ENCODE data around the gene VWA3B. TPM values are rescaled to one million over a fixed set of nuclear protein-coding genes. Genes with fewer than 3 reads are reported as not detected.

VWA3B gene
- total RNA-seq, 1 donor from 2014 or later: not detected

GRCh38 chr2:98219152-98219551 is 132.2 kb downstream of the VWA3B start:
- Histone ChIP-seq H3K4me3 (ENCODE audit: low read length in 3 of 3) (no peak overlapping the region), H3K27me3 (ENCODE audit: control insufficient read depth in 3 of 3, insufficient read depth in 3 of 3, low read length in 3 of 3) (no peaks in the 10 kb centered on the region), H3K36me3 (ENCODE audit: control insufficient read depth in 3 of 3, insufficient read depth in 3 of 3, low read length in 3 of 3) (no peaks in the 10 kb centered on the region)

GRCh38 chr2:98233941-98234340 is 147.0 kb downstream of the VWA3B start:
- peaks cover 0 to 5% (median 0%) of the 10 kb centered on the region in 3 donors for H3K4me1 ChIP-seq (ENCODE audit: control insufficient read depth in 3 of 3, insufficient read depth in 3 of 3, low read length in 3 of 3)
- H3K4me3 ChIP-seq (ENCODE audit: low read length in 3 of 3): no peak overlapping the region
- no peaks in the 10 kb centered on the region for H3K9me3 ChIP-seq (ENCODE audit: control insufficient read depth in 3 of 3, low read length in 3 of 3)
- H3K27me3 ChIP-seq (ENCODE audit: control insufficient read depth in 3 of 3, insufficient read depth in 3 of 3, low read length in 3 of 3): no peaks in the 10 kb centered on the region
- no peaks in the 10 kb centered on the region for H3K36me3 ChIP-seq (ENCODE audit: control insufficient read depth in 3 of 3, insufficient read depth in 3 of 3, low read length in 3 of 3)
- no peak overlapping the region for H3K9ac ChIP-seq (ENCODE audit: low read depth in 1 of 3, low read length in 3 of 3)
- no peak overlapping the region for H3K27ac ChIP-seq (ENCODE audit: low read depth, low read length)

More at GRCh38 chr2:98219152-98219551, 132.2 kb downstream of the VWA3B start:
- Histone ChIP-seq H3K4me1 (ENCODE audit: control insufficient read depth in 3 of 3, insufficient read depth in 3 of 3, low read length in 3 of 3) (no peaks in the 10 kb centered on the region), H3K27ac (ENCODE audit: low read depth, low read length) (no peak overlapping the region), H3K9ac (ENCODE audit: low read depth in 1 of 3, low read length in 3 of 3) (no peak overlapping the region), H3K9me3 (ENCODE audit: control insufficient read depth in 3 of 3, low read length in 3 of 3) (peaks cover 0 to 3% (median 0%) of the 10 kb centered on the region in 3 donors)

- Histone ChIP-seq H3K36me3 (ENCODE audit: control insufficient read depth in 3 of 3, insufficient read depth in 3 of 3, low read length in 3 of 3) (no peaks in the 10 kb centered on the region), H3K9ac (ENCODE audit: low read depth in 1 of 3, low read length in 3 of 3) (no peak overlapping the region), H3K4me1 (ENCODE audit: control insufficient read depth in 3 of 3, insufficient read depth in 3 of 3, low read length in 3 of 3) (peaks cover 0 to 5% (median 0%) of the 10 kb centered on the region in 3 donors)
These were observed 147.8 kb downstream of the VWA3B start for GRCh38 chr2:98234776-98235175.

DNA sequence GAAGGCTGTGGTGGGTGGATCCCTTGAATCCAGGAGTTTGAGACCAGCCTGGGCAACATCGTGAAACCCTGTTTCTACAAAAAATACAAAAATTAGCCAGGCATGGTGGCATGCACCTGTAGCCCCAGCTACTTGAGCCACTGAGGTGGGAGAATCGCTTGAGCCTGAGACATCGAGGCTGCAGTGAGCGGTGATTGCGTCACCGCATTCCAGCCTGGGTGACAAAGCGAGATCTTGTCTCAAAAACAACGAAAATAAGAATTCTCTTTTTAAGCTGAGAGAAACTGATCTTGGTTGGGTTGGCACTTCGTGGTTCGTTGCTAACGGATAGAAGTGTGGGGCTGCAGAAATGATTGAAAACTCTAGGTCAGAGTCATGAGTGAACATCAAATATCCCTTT is 150.0 kb downstream of the VWA3B start:
- Histone ChIP-seq H3K36me3 (ENCODE audit: control insufficient read depth in 3 of 3, insufficient read depth in 3 of 3, low read length in 3 of 3) (no peaks in the 10 kb centered on the region), H3K9me3 (ENCODE audit: control insufficient read depth in 3 of 3, low read length in 3 of 3) (no peaks in the 10 kb centered on the region), H3K4me3 (ENCODE audit: low read length in 3 of 3) (no peak overlapping the region), H3K4me1 (ENCODE audit: control insufficient read depth in 3 of 3, insufficient read depth in 3 of 3, low read length in 3 of 3) (peaks cover 0 to 5% (median 0%) of the 10 kb centered on the region in 3 donors), H3K27ac (ENCODE audit: low read depth, low read length) (no peak overlapping the region), H3K9ac (ENCODE audit: low read depth in 1 of 3, low read length in 3 of 3) (no peak overlapping the region), H3K27me3 (ENCODE audit: control insufficient read depth in 3 of 3, insufficient read depth in 3 of 3, low read length in 3 of 3) (no peaks in the 10 kb centered on the region)

More at GRCh38 chr2:98234776-98235175, 147.8 kb downstream of the VWA3B start:
- Histone ChIP-seq H3K4me3 (ENCODE audit: low read length in 3 of 3) (no peak overlapping the region), H3K27ac (ENCODE audit: low read depth, low read length) (no peak overlapping the region), H3K27me3 (ENCODE audit: control insufficient read depth in 3 of 3, insufficient read depth in 3 of 3, low read length in 3 of 3) (no peaks in the 10 kb centered on the region), H3K9me3 (ENCODE audit: control insufficient read depth in 3 of 3, low read length in 3 of 3) (no peaks in the 10 kb centered on the region)

DNA sequence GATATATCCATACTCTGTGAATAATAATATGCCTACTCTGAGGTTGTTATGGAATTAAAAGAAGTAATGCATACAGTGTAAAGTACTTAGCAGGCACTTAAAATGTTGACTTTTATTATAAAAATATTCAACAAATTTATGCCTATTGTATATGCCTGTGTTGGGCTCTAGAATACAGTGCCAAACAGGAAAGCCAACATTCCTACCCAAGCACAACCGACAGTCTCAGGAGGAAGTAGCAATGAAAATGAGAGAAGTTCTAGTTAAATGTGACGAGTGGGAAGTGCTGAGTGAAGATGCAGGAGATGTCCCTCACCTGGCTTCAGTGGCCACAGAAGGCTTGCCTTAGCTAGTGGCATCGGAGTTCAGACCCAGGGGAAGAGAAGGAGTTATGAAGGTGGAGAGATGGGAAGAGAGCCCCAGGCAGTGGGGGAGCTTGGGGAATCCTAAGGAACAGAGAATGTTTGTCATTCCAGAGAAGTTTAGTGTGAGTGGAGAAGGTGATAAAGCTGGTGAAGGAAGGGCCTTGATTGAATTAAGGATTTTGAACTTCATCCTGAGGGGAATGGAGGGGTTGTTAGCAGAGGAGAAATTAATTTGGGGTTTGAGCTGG is 153.9 kb downstream of the VWA3B start:
- no peaks in the 10 kb centered on the region for H3K4me1 ChIP-seq (ENCODE audit: control insufficient read depth in 3 of 3, insufficient read depth in 3 of 3, low read length in 3 of 3)
- no peak overlapping the region for H3K4me3 ChIP-seq (ENCODE audit: low read length in 3 of 3)
- H3K27ac ChIP-seq (ENCODE audit: low read depth, low read length): no peak overlapping the region
- H3K9me3 ChIP-seq (ENCODE audit: control insufficient read depth in 3 of 3, low read length in 3 of 3): no peaks in the 10 kb centered on the region
- H3K27me3 ChIP-seq (ENCODE audit: control insufficient read depth in 3 of 3, insufficient read depth in 3 of 3, low read length in 3 of 3): no peaks in the 10 kb centered on the region
- no peak overlapping the region for H3K9ac ChIP-seq (ENCODE audit: low read depth in 1 of 3, low read length in 3 of 3)
- no peaks in the 10 kb centered on the region for H3K36me3 ChIP-seq (ENCODE audit: control insufficient read depth in 3 of 3, insufficient read depth in 3 of 3, low read length in 3 of 3)

GRCh38 chr2:98241592-98241991 is 154.6 kb downstream of the VWA3B start:
- Histone ChIP-seq H3K9ac (ENCODE audit: low read depth in 1 of 3, low read length in 3 of 3) (no peak overlapping the region), H3K4me3 (ENCODE audit: low read length in 3 of 3) (no peak overlapping the region), H3K4me1 (ENCODE audit: control insufficient read depth in 3 of 3, insufficient read depth in 3 of 3, low read length in 3 of 3) (no peaks in the 10 kb centered on the region), H3K27ac (ENCODE audit: low read depth, low read length) (no peak overlapping the region), H3K27me3 (ENCODE audit: control insufficient read depth in 3 of 3, insufficient read depth in 3 of 3, low read length in 3 of 3) (no peaks in the 10 kb centered on the region), H3K9me3 (ENCODE audit: control insufficient read depth in 3 of 3, low read length in 3 of 3) (no peaks in the 10 kb centered on the region), H3K36me3 (ENCODE audit: control insufficient read depth in 3 of 3, insufficient read depth in 3 of 3, low read length in 3 of 3) (no peaks in the 10 kb centered on the region)

GRCh38 chr2:98242003-98242402 is 155.0 kb downstream of the VWA3B start:
- Histone ChIP-seq H3K9ac (ENCODE audit: low read depth in 1 of 3, low read length in 3 of 3) (no peak overlapping the region), H3K36me3 (ENCODE audit: control insufficient read depth in 3 of 3, insufficient read depth in 3 of 3, low read length in 3 of 3) (no peaks in the 10 kb centered on the region), H3K4me3 (ENCODE audit: low read length in 3 of 3) (no peak overlapping the region), H3K4me1 (ENCODE audit: control insufficient read depth in 3 of 3, insufficient read depth in 3 of 3, low read length in 3 of 3) (no peaks in the 10 kb centered on the region), H3K27ac (ENCODE audit: low read depth, low read length) (no peak overlapping the region), H3K9me3 (ENCODE audit: control insufficient read depth in 3 of 3, low read length in 3 of 3) (no peaks in the 10 kb centered on the region), H3K27me3 (ENCODE audit: control insufficient read depth in 3 of 3, insufficient read depth in 3 of 3, low read length in 3 of 3) (no peaks in the 10 kb centered on the region)

- Histone ChIP-seq H3K36me3 (ENCODE audit: control insufficient read depth in 3 of 3, insufficient read depth in 3 of 3, low read length in 3 of 3) (no peaks in the 10 kb centered on the region), H3K4me3 (ENCODE audit: low read length in 3 of 3) (no peak overlapping the region), H3K9me3 (ENCODE audit: control insufficient read depth in 3 of 3, low read length in 3 of 3) (peaks cover 0 to 3% (median 2%) of the 10 kb centered on the region in 3 donors), H3K27ac (ENCODE audit: low read depth, low read length) (no peak overlapping the region), H3K4me1 (ENCODE audit: control insufficient read depth in 3 of 3, insufficient read depth in 3 of 3, low read length in 3 of 3) (no peaks in the 10 kb centered on the region), H3K27me3 (ENCODE audit: control insufficient read depth in 3 of 3, insufficient read depth in 3 of 3, low read length in 3 of 3) (no peaks in the 10 kb centered on the region), H3K9ac (ENCODE audit: low read depth in 1 of 3, low read length in 3 of 3) (no peak overlapping the region)
These were observed 158.5 kb downstream of the VWA3B start for GRCh38 chr2:98245491-98245890.

- H3K4me3 ChIP-seq (ENCODE audit: low read length in 3 of 3): no peak overlapping the region
These were observed 160.4 kb downstream of the VWA3B start for GRCh38 chr2:98247383-98247782.

DNA sequence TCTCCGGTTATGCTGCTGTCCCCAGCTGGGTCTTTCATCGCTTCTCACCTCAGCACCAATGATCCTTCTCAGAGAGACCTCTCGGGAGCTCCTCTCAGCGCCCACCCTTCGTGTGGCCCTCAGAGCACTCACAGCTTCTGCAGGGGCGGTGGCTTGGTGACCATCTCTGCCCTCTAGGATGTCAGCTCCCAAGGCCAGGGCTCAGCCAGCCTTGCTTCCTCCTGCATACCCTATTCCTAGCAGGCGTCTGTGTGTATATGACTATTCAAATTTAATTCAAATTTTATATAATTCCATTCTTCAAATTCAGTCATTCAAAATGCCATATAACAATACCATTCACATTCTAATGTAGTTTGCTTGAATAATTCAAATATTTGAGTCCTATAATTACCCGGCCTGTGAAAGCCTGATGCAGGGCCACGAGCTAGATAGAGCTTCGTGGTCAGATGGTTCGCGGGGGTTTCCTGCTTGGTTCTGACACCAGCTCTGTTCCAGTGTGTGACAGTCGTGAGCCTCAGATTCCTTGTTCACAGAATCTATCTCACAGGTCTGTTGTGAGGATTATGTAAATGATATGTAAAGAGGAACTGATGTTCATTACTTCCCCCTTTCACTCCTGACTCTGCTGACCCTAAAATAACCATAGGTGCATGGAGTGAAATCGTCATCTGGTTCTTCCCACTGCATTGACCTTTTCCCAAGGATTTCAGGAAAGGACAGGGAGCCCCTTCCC is 165.2 kb downstream of the VWA3B start:
- H3K36me3 ChIP-seq (ENCODE audit: control insufficient read depth in 3 of 3, insufficient read depth in 3 of 3, low read length in 3 of 3): no peaks in the 10 kb centered on the region
- H3K4me1 ChIP-seq (ENCODE audit: control insufficient read depth in 3 of 3, insufficient read depth in 3 of 3, low read length in 3 of 3): no peaks in the 10 kb centered on the region
- no peak overlapping the region for H3K4me3 ChIP-seq (ENCODE audit: low read length in 3 of 3)
- H3K27ac ChIP-seq (ENCODE audit: low read depth, low read length): no peak overlapping the region
- H3K27me3 ChIP-seq (ENCODE audit: control insufficient read depth in 3 of 3, insufficient read depth in 3 of 3, low read length in 3 of 3): no peaks in the 10 kb centered on the region
- peaks cover 0 to 3% (median 2%) of the 10 kb centered on the region in 3 donors for H3K9me3 ChIP-seq (ENCODE audit: control insufficient read depth in 3 of 3, low read length in 3 of 3)
- H3K9ac ChIP-seq (ENCODE audit: low read depth in 1 of 3, low read length in 3 of 3): no peak overlapping the region

More at GRCh38 chr2:98247383-98247782, 160.4 kb downstream of the VWA3B start:
- Histone ChIP-seq H3K36me3 (ENCODE audit: control insufficient read depth in 3 of 3, insufficient read depth in 3 of 3, low read length in 3 of 3) (no peaks in the 10 kb centered on the region), H3K27ac (ENCODE audit: low read depth, low read length) (no peak overlapping the region), H3K4me1 (ENCODE audit: control insufficient read depth in 3 of 3, insufficient read depth in 3 of 3, low read length in 3 of 3) (no peaks in the 10 kb centered on the region), H3K9ac (ENCODE audit: low read depth in 1 of 3, low read length in 3 of 3) (no peak overlapping the region), H3K27me3 (ENCODE audit: control insufficient read depth in 3 of 3, insufficient read depth in 3 of 3, low read length in 3 of 3) (no peaks in the 10 kb centered on the region), H3K9me3 (ENCODE audit: control insufficient read depth in 3 of 3, low read length in 3 of 3) (peaks cover 0 to 3% (median 2%) of the 10 kb centered on the region in 3 donors)

All from skeletal muscle tissue (tissue), 4 donors.